Stomach (tissue), 9 donors: ENCODE results near the gene SGMS2. TPM values are rescaled to one million over a fixed set of nuclear protein-coding genes. Genes with fewer than 3 reads are reported as not detected.

Experiments used
- DNase-seq, 2 donors: peaks; one replicate each; pipeline versions ENCODE4 v3.0.0 to v3.0.0-alpha.2; 2013 to 2019
- H3K27ac ChIP-seq, 5 donors: fragments of 200-600 bp in 4 of 5; sonication (generic) in 4 of 5; one replicate each; pipeline ENCODE4 v1.5.1; 2013 to 2019; ENCODE audit warnings: mild to moderate bottlenecking in 1 of 5, moderate library complexity in 1 of 5
- H3K27me3 ChIP-seq, 3 donors: fragments of 200-600 bp; sonication (generic); one replicate each; pipeline ENCODE4 v1.5.1; 2017 to 2019; ENCODE audit warnings: mixed run types in 1 of 3
- H3K36me3 ChIP-seq, 4 donors: fragments of 200-600 bp; sonication (generic); 1 replicate in 3 of 4; 2 replicates in 1 of 4; pipeline ENCODE4 v1.5.1; 2016 to 2019
- H3K4me1 ChIP-seq, 4 donors: fragments of 200-600 bp; sonication (generic); one replicate each; pipeline ENCODE4 v1.5.1; 2016 to 2019
- H3K4me3 ChIP-seq, 4 donors: fragments of 200-600 bp; sonication (generic) in 3 of 4; one replicate each; pipeline ENCODE4 v1.5.1; 2016 to 2019; ENCODE audit warnings: mild to moderate bottlenecking in 1 of 4
- H3K9me3 ChIP-seq, 4 donors: fragments of 200-600 bp; sonication (generic); one replicate each; pipeline ENCODE4 v1.5.1; 2016 to 2019
- EP300 ChIP-seq: sonication (generic); formaldehyde crosslinking; IDR thresholded peaks from one replicate; pipeline ENCODE4 v1.6.1; 2017; ENCODE audit warnings: antibody characterized with exemption
- POLR2A ChIP-seq, 4 donors: fragments of 450-650 bp; IDR thresholded peaks; one replicate each; pipeline ENCODE4 v1.6.1; 2016; ENCODE audit warnings: antibody characterized with exemption in 4 of 4, control low read depth in 2 of 4, mild to moderate bottlenecking in 1 of 4, moderate library complexity in 1 of 4
- POLR2AphosphoS5 ChIP-seq, 3 donors: sonication (generic); formaldehyde crosslinking; IDR thresholded peaks; one replicate each; pipeline ENCODE4 v1.6.1; 2016; ENCODE audit warnings: antibody characterized with exemption in 3 of 3
- WGBS, 5 donors: extraction: QIAGEN DNeasy Blood & Tissue Kit in 3 of 5; methylation state at CpG; one replicate each; pipeline versions ENCODE4 v1.1.5 to v1.1.7; 2013 to 2018; 5-methylcytosine and 5-hydroxymethylcytosine counted together
- intact Hi-C: fragments of 100-400 bp; cut with DNase I; formaldehyde crosslinking; loops from one replicate; pipeline ENCODE4 v1.15.1; 2023; ENCODE audit warnings: low total_unique reads
- polyA plus RNA-seq, 3 donors: library from polyadenylated mRNA; stranded (reverse); fragments of 200-250 nt; gene quantifications; one replicate each; pipeline ENCODE4 v1.2.3, GENCODE V29; 2013
- total RNA-seq, 5 donors: library from RNA; depleted of rRNA; stranded (reverse); fragments of >200 nt; gene quantifications; one replicate each; pipeline versions ENCODE4 v1.1.0 to v1.2.3, GENCODE V29; 2014 to 2016
- TF ChIP-seq, protein P1 (sequence below), 7 experiments: fragments of 450-650 bp in 4 of 7; fragments of 200-600 bp in 3 of 7; sonication (generic) in 3 of 7; IDR thresholded peaks; one replicate each; pipeline ENCODE4 v1.5.1; 2016 to 2019; ENCODE audit warnings: antibody characterized with exemption in 7 of 7, control low read depth in 2 of 7, mild to moderate bottlenecking in 1 of 7
- donor health status: healthy with polysubstance abuse.
- donor health status: Bipolar disorder and iron deficiency.
- donor health status: healthy.

SGMS2 gene
- total and polyA plus RNA-seq, 8 donors: 2.4 to 85.8 (median 20.4) TPM

DNA sequence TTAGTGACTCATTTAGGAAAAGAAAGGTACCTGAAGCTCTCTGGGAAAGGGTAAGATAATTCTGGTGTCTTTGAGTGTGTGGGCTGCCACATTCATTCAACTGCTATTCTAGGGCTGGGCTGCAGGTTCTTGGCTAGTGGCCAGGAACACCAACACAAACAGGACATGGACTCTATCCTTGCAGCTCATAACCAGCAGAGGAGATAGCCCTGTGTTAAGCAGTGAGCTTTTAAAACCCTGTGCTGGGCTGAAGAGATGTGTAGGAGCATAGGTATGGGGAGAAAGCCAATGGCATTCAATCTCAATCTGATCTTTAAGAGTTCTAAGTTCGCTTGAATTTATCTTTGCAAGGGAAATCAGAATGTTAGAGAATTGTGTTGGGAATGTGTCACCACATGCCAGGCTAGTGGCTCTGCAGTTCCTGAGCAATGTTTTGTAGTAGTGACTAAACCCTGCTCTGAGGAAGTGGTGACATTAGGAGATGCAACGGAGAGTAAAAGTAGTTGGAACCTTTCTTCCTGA is 39.2 kb downstream of the SGMS2 start:
- WGBS, 5 donors: 60 to 83% (median 74%) methylated on average over 2 of the region's 2 CpGs
- peak; percentile 49 to 58 for DNase-seq
- H3K9me3 ChIP-seq: no peaks in the 10 kb centered on the region
- peaks cover 0 to 21% (median 13%) of the 10 kb centered on the region in 4 donors for H3K4me1 ChIP-seq
- no peak overlapping the region for H3K4me3 ChIP-seq
- peak overlapping the region in 3 of 5 donors; percentile 15 to 37 (median 18) for H3K27ac ChIP-seq
- H3K27me3 ChIP-seq: no peaks in the 10 kb centered on the region
- TF ChIP-seq, protein P1, sequence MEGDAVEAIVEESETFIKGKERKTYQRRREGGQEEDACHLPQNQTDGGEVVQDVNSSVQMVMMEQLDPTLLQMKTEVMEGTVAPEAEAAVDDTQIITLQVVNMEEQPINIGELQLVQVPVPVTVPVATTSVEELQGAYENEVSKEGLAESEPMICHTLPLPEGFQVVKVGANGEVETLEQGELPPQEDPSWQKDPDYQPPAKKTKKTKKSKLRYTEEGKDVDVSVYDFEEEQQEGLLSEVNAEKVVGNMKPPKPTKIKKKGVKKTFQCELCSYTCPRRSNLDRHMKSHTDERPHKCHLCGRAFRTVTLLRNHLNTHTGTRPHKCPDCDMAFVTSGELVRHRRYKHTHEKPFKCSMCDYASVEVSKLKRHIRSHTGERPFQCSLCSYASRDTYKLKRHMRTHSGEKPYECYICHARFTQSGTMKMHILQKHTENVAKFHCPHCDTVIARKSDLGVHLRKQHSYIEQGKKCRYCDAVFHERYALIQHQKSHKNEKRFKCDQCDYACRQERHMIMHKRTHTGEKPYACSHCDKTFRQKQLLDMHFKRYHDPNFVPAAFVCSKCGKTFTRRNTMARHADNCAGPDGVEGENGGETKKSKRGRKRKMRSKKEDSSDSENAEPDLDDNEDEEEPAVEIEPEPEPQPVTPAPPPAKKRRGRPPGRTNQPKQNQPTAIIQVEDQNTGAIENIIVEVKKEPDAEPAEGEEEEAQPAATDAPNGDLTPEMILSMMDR (IDR thresholded peaks at IDR 0.05): peak in 1 of 7 experiments; percentile 10
- TF ChIP-seq POLR2A (IDR thresholded peaks at IDR 0.05): no peak
- peaks cover 3 to 23% (median 12%) of the 10 kb centered on the region in 4 donors for H3K36me3 ChIP-seq
- intact Hi-C loops: no loop called here

DNA sequence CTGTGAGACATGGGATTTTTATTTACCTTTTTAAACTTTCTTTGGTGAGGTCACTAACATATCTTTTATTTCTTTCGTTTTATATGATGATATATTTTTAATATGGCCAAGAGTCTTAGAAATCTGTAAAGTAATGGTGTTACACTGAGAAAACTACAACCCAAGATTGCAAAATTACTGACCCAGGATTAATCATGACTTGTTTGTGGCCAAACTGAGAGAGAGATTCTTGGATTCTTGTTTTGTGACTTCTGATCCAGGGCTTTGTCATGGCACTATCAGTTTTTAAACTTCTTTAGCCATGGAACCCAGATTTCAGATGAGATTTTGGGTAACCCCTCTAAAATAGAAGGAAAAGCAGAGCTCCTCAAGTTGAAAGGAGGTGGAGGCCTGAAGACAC is 42.0 kb downstream of the SGMS2 start:
- DNase-seq: no peak
- H3K27me3 ChIP-seq: no peaks in the 10 kb centered on the region
- no peak overlapping the region for H3K4me3 ChIP-seq
- TF ChIP-seq POLR2AphosphoS5 (IDR thresholded peaks at IDR 0.05): no peak
- TF ChIP-seq, protein P1 (IDR thresholded peaks at IDR 0.05): no peak
- TF ChIP-seq POLR2A (IDR thresholded peaks at IDR 0.05): no peak
- TF ChIP-seq EP300: no peak
- WGBS, 5 donors: 74 to 91% (median 83%) methylated on average over 1 of the region's 1 CpG
- no peak overlapping the region for H3K27ac ChIP-seq
- H3K36me3 ChIP-seq: no peaks in the 10 kb centered on the region
- no peaks in the 10 kb centered on the region for H3K9me3 ChIP-seq
- peaks cover 0 to 40% (median 32%) of the 10 kb centered on the region in 4 donors for H3K4me1 ChIP-seq
- intact Hi-C loops: no loop called here

DNA sequence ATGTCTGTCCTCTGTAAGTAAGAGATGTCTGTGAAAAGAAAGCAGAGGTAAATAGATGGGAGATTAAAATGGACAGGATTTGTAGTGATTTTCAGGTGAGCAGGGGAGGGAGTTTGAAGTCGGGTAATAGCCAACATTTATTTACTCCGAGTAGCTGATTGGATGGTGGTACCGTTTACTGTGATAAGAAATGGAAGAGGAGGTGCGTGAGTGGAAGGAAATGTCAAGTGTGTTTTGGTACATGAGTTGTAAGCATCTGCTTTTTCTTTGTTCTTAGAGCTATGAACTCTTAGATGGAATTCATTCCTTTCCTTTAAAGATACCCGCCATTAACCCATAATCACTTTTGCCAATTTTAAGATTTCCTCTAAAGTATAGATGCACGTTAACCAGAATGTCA is 45.5 kb downstream of the SGMS2 start:
- DNase-seq: no peak
- H3K4me1 ChIP-seq: peaks cover 0 to 32% (median 21%) of the 10 kb centered on the region in 4 donors
- H3K27ac ChIP-seq: peak overlapping the region in 2 of 5 donors; percentile 12 to 59
- no peaks in the 10 kb centered on the region for H3K9me3 ChIP-seq
- no peak overlapping the region for H3K4me3 ChIP-seq
- no peak for TF ChIP-seq POLR2AphosphoS5 (IDR thresholded peaks at IDR 0.05)
- H3K36me3 ChIP-seq: no peaks in the 10 kb centered on the region
- H3K27me3 ChIP-seq: no peaks in the 10 kb centered on the region
- 31 to 63% (median 46%) methylated on average over 6 of the region's 6 CpGs for WGBS, 5 donors
- intact Hi-C loops: no loop called here

DNA sequence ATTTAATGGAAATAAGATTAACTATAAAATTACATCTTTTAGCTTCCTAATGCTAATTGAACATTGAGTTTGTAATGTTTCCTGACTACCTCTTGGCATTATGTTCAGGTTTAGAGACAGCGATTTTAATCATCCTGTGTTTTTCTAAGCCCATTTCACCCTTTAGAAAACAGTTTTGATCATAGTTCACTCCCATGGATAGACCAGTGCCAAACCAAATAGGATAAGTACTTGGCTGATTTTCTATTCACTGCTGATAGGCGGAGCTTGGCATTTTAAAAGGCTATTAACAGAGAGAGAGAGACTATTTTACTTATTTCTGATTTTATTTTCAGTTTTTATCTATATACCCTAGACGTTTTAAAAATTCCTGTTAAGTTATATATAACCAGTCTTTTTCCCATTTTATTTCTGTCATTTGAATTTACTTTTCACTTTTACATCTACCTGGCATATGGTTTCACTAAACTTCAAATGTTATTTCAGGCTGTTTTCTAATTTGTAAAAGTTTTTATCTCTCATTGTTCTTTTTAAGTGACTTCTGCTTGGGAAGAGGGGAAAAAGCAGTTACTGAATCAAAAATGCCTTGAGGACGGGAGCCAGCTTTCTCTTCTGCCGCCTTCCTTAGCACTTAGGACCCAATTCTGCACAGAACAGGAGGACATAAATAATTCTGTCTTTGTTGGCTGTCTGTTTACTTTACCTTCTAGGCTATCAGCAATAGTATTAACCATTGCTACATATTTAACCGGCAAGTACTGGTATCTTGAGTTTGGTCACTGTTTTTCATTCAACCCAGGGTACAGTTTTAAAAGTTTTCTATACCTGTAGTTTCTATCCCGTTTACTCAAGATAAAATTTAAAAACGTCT is 46.4 kb downstream of the SGMS2 start:
- peak in 1 of 2 donors; percentile 23 for DNase-seq
- TF ChIP-seq, protein P1 (IDR thresholded peaks at IDR 0.05): no peak
- TF ChIP-seq POLR2AphosphoS5 (IDR thresholded peaks at IDR 0.05): no peak
- TF ChIP-seq EP300: no peak
- no peak for TF ChIP-seq POLR2A (IDR thresholded peaks at IDR 0.05)
- Histone ChIP-seq H3K36me3 (no peaks in the 10 kb centered on the region), H3K27ac (peak overlapping the region; percentile 32 to 72 (median 59)), H3K4me1 (peaks cover 5 to 38% (median 22%) of the 10 kb centered on the region in 4 donors), H3K27me3 (no peaks in the 10 kb centered on the region), H3K4me3 (peak overlapping the region in 3 of 4 donors; percentile 20 to 29 (median 20)), H3K9me3 (no peaks in the 10 kb centered on the region)
- 20 to 38% (median 23%) methylated on average over 8 of the region's 8 CpGs for WGBS, 5 donors
- intact Hi-C loops: no loop called here
